D341Med (cell line): Measurements from ENCODE around the gene HPS3.
"Not testable (repeated sequence)": the region's sequence is repeated elsewhere in the genome, so short reads cannot be mapped to it uniquely, and the experiment has no call there.

Source experiments
- DNase-seq: peaks from one replicate; pipeline ENCODE4 v3.0.0; 2012; ENCODE audit warnings: low spot score

HPS3 gene

DNA sequence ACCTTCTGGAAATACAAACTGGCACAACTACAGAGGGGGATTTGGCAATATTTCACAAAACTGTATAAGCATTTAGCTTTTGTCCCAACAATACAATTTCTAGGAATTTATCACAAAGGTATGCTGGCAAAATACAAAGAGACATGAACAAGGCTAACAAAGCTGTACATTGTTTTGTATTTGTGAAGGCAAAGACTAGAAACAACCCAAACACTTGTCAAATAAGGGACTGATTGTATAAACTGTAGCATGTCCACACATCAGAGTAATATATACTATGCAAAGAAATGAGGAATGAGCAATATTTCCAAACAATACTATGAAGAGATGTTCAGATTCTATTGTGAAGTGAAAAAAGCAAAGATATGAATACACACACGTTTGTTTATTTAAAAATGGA, 65.8 kb downstream of the HPS3 start:
- DNase-seq, result no peak

DNA sequence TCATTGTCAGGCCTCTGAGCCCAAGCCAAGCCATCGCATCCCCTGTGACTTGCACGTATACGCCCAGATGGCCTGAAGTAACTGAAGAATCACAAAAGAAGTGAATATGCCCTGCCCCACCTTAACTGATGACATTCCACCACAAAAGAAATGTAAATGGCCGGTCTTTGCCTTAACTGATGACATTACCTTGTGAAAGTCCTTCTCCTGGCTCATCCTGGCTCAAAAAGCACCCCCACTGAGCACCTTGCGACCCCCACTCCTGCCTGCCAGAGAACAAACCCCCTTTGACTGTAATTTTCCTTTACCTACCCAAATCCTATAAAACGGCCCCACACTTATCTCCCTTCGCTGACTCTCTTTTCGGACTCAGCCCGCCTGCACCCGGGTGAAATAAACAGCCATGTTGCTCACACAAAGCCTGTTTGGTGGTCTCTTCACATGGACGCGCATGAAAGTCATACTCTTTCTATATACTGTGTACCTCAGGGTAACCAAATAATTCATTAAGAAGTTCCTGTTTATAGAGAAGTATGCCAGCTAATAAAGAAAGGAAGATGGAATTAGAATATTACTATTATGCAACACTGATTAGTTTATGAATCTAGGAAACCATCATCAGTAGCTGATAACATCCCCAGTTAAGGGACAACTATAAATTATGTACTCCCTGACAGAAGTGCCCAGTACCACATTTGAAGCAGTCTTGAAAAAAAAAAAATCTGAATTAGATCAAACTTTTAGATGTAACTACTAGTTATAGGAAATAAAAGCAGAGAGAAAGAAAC, 67.6 kb downstream of the HPS3 start:
- DNase-seq, result not testable (repeated sequence)

GRCh38 chr3:149197669-149198068, 68.2 kb downstream of the HPS3 start:
- no peak for DNase-seq

GRCh38 chr3:149198611-149199010, 69.2 kb downstream of the HPS3 start:
- no peak for DNase-seq

DNA sequence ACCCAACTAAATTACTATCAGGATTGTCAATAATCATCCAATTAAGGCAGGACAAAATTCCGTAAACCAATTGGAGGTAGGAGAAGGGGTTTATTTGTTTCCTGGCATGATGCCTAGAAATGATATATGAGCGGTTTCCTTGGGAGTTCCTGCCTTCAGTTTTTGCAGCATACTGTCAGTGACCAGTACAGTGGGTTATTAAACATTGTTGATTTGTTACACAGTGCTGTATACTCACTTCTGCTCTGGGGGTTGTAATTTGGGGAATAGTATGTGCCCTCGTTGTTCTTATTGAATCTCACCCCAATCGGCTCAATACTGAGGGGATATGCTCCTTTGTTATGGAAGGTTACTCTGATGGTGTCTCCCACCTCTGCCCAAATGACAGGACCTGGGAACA, 70.0 kb downstream of the HPS3 start:
- no peak for DNase-seq

GRCh38 chr3:149203758-149204157, 74.3 kb downstream of the HPS3 start:
- no peak for DNase-seq

GRCh38 chr3:149204390-149204991, 75.1 kb downstream of the HPS3 start:
- no peak for DNase-seq

- no peak for DNase-seq
Observed at GRCh38 chr3:149207475-149207874, 78.0 kb downstream of the HPS3 start.

DNA sequence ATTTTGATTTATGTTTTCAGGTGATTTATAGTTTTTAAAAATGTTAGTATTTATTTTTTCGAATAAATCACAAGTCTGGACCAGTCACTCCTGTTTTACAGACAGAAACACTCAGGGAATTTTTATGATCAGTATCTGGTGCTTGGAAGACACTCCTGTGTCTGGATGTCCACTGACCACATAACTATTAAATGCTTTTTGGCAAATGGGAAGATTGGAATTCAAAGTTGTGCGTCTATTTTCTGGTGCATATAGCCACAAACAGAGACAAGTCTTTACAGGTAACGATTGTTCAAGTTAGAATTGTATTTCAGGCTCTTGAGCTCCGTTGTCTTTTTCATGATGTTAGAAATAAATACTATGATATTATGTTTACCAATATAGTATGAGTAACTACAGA, 80.0 kb downstream of the HPS3 start:
- no peak for DNase-seq

GRCh38 chr3:149212386-149212785, 82.9 kb downstream of the HPS3 start:
- DNase-seq, result no peak

DNA sequence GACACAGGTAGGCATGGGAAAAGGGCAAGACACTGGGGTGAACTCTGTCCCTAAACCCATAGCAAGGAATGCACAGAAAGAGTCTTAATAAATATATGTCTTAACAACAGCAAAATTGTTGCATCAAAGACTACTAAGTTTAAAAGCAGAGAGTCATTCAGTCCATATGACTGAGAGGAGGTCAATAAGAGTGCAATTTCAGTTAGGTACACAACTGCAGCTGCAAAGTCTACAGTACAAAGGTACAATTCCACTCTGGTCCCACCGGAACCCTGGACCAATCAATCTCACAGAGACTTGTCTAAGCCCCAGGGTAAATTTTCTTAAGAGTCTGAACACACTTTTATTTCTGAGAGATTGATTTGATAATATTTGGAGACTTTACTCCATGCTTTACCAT, 85.3 kb downstream of the HPS3 start:
- DNase-seq, result no peak

DNA sequence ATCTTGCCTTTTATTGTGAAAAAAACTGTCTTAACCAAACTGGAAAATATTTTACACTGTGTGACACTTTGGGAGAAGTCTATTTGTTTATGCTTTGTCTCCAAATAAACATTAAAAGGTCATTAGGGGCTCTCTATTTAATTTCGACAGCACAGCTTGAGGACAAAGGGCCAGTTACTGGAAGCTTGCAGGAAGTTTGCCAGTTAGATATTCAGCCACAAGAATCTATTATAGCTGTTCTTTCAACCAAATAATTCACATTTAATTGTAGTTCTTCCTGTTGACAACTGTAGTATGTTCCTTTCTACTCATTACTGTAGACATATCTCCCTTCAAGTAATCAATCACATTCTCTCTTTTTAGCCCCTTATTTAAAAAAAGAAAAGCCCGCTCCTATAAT, 86.1 kb downstream of the HPS3 start:
- DNase-seq, result no peak

DNA sequence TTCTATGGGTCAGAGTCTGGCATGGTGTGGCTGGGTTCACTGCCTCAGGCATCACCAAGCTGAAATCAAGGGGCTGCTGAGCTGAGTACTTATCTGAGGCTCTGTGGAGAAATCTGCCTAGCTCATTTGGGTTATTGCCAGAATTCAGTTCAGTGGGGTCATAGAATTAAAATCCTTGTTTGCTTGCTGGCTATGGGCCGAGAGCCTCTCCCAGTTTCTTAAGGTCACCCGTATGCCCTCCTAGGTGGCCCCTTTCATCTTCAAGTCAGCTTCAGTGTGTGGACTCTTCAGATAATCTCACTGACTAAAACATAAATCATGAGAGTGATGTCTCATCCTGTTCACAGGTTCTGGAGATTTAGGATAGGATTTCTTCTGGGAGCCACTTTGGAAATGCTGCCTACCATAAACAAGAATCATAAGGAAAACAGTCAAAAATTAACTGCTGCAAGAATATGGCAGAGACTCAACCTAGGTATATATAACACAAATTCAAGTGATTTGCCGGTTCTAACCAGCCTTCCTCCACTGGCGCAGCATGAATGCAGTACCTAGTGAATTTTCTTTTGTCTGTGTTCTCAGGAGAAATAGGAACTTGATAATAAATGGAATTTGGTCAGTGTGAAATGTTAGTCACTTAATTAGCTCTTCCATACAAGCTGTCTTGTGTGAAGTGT, 86.9 kb downstream of the HPS3 start:
- DNase-seq, result no peak

GRCh38 chr3:149217347-149217746, 87.9 kb downstream of the HPS3 start:
- no peak for DNase-seq

- DNase-seq, result not testable (repeated sequence)
Observed at GRCh38 chr3:149219380-149220121, 90.1 kb downstream of the HPS3 start.

DNA sequence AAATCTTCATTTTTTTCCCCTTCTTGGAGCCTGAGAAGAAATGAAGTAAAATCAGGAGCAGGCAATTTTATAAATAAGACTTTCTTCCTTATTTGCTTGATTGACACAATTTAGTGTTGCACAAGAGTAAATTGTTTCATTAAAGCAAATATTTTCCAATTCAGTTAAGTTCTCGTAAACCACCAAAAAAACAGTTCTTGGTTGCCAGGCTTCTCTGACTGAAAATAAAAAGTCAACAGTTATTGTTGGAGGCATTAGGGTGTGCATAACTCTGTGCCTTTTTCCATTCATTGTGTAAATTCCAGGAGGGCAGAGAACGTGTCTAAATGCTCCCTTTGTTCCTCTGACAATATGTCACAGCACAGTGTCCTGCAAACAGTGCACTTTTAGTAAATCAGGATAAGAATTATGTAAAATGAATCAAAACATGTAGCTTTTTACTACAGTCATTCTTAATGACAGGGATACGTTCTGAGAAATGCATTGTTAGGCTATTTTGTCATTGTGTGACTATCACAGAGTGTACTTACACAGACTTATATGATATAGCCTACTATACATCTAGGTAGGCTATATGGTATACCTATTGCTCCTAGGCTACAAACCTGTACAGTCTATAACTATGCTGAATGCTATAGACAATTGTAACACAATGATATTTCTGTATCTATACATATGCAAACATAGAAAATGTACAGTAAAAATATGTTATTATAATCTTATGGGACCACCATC, 92.5 kb downstream of the HPS3 start, which contains the start of gene CP:
CP (minus strand) TSS at position 47 of the 735 bp plus-strand sequence; CDS start at position 10, 37 bp downstream.
- DNase-seq, result no peak
